Keratinocyte (primary cell): ENCODE measurements around the gene ZC3H4. TPM values are rescaled to one million over a fixed set of nuclear protein-coding genes. Genes with fewer than 3 reads are reported as not detected.

Source experiments
- DNase-seq: peaks from one replicate; pipeline ENCODE4 v3.0.0-alpha.2; 2011; ENCODE audit warnings: low read depth, missing footprints, low spot score
- FAIRE-seq: peaks from 2 replicates; lab custom pipeline; 2011; peaks lifted over from hg19 to GRCh38; lab: Jason Lieb, UNC
- H2AFZ ChIP-seq: 2 replicates; pipeline ENCODE4 v1.6.0; 2012; ENCODE audit warnings: low read length, control low read depth, inconsistent platforms; ENCODE audit not compliant: control insufficient read depth
- H3K27ac ChIP-seq: 2 replicates; pipeline ENCODE4 v1.5.1; 2011; ENCODE audit warnings: low read length; ENCODE audit not compliant: control insufficient read depth, insufficient read depth
- H3K27me3 ChIP-seq: 3 replicates; pipeline ENCODE4 v1.6.0; 2011; ENCODE audit warnings: low read length; ENCODE audit not compliant: control insufficient read depth, insufficient read depth; ENCODE audit errors: extremely low read depth
- H3K36me3 ChIP-seq, 2 experiments: 2 replicates in 1 of 2; 3 replicates in 1 of 2; pipeline ENCODE4 v1.5.1; 2011; ENCODE audit warnings: low read length in 2 of 2, mild to moderate bottlenecking in 1 of 2; ENCODE audit not compliant: control insufficient read depth in 2 of 2, insufficient read depth in 2 of 2; ENCODE audit errors: extremely low read depth in 1 of 2
- H3K4me1 ChIP-seq: 3 replicates; pipeline ENCODE4 v1.5.1; 2011; ENCODE audit warnings: low read length; ENCODE audit not compliant: control insufficient read depth, insufficient read depth; ENCODE audit errors: extremely low read depth
- H3K4me2 ChIP-seq: 3 replicates; pipeline ENCODE4 v1.6.0; 2011; ENCODE audit warnings: low read depth, low read length; ENCODE audit not compliant: control insufficient read depth, insufficient read depth; ENCODE audit errors: extremely low read depth
- H3K4me3 ChIP-seq, 3 experiments: fragments of 200-600 bp in 1 of 3; sonication (generic) in 1 of 3; 2 replicates in 2 of 3; 3 replicates in 1 of 3; pipeline ENCODE4 v1.5.1; 2011 to 2016; ENCODE audit warnings: low read length in 3 of 3, mild to moderate bottlenecking in 3 of 3, control low read depth in 2 of 3, inconsistent platforms in 1 of 3, low read depth in 1 of 3, mixed read lengths in 1 of 3, mixed run types in 1 of 3, moderate library complexity in 1 of 3; ENCODE audit not compliant: control insufficient read depth in 2 of 3, insufficient read depth in 2 of 3; ENCODE audit errors: extremely low read depth in 1 of 3
- H3K79me2 ChIP-seq: 2 replicates; pipeline ENCODE4 v1.6.0; 2012; ENCODE audit warnings: low read length; ENCODE audit not compliant: control insufficient read depth, insufficient read depth
- H3K9ac ChIP-seq: 3 replicates; pipeline ENCODE4 v1.6.0; 2011; ENCODE audit warnings: low read length; ENCODE audit not compliant: control insufficient read depth, insufficient read depth; ENCODE audit errors: extremely low read depth
- H3K9me1 ChIP-seq: 3 replicates; pipeline ENCODE4 v1.6.0; 2011; ENCODE audit warnings: low read length; ENCODE audit not compliant: control insufficient read depth, insufficient read depth; ENCODE audit errors: extremely low read depth
- H3K9me3 ChIP-seq: 2 replicates; pipeline ENCODE4 v1.5.1; 2012; ENCODE audit warnings: low read depth, low read length; ENCODE audit not compliant: control insufficient read depth
- H4K20me1 ChIP-seq: 3 replicates; pipeline ENCODE4 v1.6.0; 2011; ENCODE audit warnings: low read length; ENCODE audit not compliant: control insufficient read depth, insufficient read depth; ENCODE audit errors: extremely low read depth
- EZH2 ChIP-seq: IDR thresholded peaks from one replicate; pipeline ENCODE4 v1.6.1; 2012; ENCODE audit warnings: inconsistent platforms, mild to moderate bottlenecking, low read length, moderate library complexity
- dilution Hi-C: fragments of 300-500 bp; cut with MboI; formaldehyde crosslinking; loops from one replicate; pipeline ENCODE4 v1.7.0; 2020; ENCODE audit warnings: low sequenced_read_pairs; ENCODE audit not compliant: extremely low pct_ligation_motif_present
- polyA plus RNA-seq, 5 experiments: library from polyadenylated mRNA; depleted of rRNA in 3 of 5; stranded (reverse) in 3 of 5; stranded (forward) in 1 of 5; unstranded in 1 of 5; fragments of >200 nt; gene quantifications; 1 replicate in 1 of 5; 2 replicates in 3 of 5; 3 replicates in 1 of 5; pipeline versions ENCODE4 v1.2.1 to v1.2.3, GENCODE V29; 2011 to 2012; ENCODE audit warnings: missing spikeins in 2 of 5, low read depth in 1 of 5, low replicate concordance in 1 of 5
- TF ChIP-seq, protein P1 (sequence below), 3 experiments: IDR thresholded peaks in 1 of 3; conservative IDR thresholded peaks in 1 of 3; optimal IDR thresholded peaks in 1 of 3; 2 replicates in 2 of 3; 3 replicates in 1 of 3; pipeline versions ENCODE3 to v1.5.1; 2011; ENCODE audit warnings: low read length in 3 of 3, mild to moderate bottlenecking in 3 of 3, moderate library complexity in 2 of 3, control low read depth in 1 of 3, inconsistent platforms in 1 of 3; ENCODE audit not compliant: insufficient read depth in 2 of 3; ENCODE audit errors: extremely low read depth in 1 of 3

Gene ZC3H4
- polyA plus RNA-seq, 1 donor (not counting 4 experiments of a cell fraction or from before 2014, with no cell fraction given): 5.6 TPM

DNA sequence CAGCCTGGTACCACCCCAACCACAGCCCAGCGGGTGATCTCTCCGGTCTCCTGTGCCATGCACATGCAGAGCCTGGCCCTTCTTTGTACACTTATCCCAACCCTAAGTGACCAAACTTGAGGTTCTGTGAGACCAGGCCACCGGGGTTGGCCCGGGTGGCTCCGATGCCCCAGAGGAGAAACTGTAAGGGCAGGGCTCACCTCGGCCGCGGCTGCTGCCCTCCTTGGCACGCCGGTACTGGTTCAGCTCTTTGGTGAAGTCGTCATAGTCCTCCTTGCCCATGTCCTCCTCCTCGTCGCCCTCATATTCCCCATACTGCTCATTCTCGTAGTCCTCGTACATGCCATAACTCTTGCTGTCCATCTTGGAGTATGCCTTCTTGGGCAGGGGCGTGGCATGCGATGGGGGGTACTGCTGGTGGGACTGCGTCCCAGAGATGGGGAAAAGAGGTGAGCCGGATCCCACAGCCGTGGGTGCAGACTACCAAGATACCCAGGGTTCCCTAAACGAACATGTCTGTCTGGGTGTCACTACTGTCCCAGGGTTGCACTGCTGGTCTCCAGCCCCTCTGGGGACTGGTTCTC lies 23.7 kb downstream of the ZC3H4 start:
- Histone ChIP-seq H3K4me1 (no peaks in the 10 kb centered on the region), H2AFZ (no peak overlapping the region), H3K9me3 (no peaks in the 10 kb centered on the region), H3K4me3 (no peak overlapping the region), H3K36me3 (peaks cover 26 to 45% of the 10 kb centered on the region in 2 experiments), H3K9ac (no peak overlapping the region), H3K4me2 (no peak overlapping the region), H3K27ac (no peak overlapping the region), H3K27me3 (no peaks in the 10 kb centered on the region), H3K79me2 (peaks cover 16% of the 10 kb centered on the region), H4K20me1 (peaks cover 3% of the 10 kb centered on the region), H3K9me1 (no peaks in the 10 kb centered on the region)
- DNase-seq (no peak), FAIRE-seq (no peak)
- dilution Hi-C loops: no loop called here
- no peak for TF ChIP-seq EZH2
- TF ChIP-seq, protein P1, sequence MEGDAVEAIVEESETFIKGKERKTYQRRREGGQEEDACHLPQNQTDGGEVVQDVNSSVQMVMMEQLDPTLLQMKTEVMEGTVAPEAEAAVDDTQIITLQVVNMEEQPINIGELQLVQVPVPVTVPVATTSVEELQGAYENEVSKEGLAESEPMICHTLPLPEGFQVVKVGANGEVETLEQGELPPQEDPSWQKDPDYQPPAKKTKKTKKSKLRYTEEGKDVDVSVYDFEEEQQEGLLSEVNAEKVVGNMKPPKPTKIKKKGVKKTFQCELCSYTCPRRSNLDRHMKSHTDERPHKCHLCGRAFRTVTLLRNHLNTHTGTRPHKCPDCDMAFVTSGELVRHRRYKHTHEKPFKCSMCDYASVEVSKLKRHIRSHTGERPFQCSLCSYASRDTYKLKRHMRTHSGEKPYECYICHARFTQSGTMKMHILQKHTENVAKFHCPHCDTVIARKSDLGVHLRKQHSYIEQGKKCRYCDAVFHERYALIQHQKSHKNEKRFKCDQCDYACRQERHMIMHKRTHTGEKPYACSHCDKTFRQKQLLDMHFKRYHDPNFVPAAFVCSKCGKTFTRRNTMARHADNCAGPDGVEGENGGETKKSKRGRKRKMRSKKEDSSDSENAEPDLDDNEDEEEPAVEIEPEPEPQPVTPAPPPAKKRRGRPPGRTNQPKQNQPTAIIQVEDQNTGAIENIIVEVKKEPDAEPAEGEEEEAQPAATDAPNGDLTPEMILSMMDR (optimal IDR thresholded peaks at IDR 0.05 in 1 of 3, IDR thresholded peaks at IDR 0.05 in 1 of 3, conservative IDR thresholded peaks at IDR 0.05 in 1 of 3; ENCODE audit: extremely low read depth in 1 of 3, insufficient read depth in 2 of 3, low read length in 3 of 3): no peak

DNA sequence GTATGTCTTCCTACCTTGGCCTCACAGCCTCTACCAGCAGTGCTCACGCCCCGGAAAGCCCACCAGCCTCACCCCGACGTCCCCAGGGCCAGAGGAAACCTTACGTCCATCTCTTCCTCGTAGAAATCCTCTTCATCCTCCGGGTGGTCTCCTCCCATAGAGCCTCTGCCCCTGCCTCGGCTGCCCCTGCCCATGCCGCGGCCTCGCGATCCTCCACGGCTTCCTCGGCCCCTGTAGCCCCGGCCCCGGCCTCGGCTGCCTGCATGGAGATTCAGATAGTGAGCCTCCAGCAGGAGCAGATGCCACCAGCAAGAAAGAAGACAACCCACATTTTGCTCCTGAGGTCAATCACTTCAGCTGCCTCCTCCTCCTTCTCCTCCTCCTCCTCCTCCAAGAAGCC lies 27.3 kb downstream of the ZC3H4 start:
- Histone ChIP-seq H3K9me3 (no peaks in the 10 kb centered on the region), H3K27me3 (no peaks in the 10 kb centered on the region), H3K79me2 (no peaks in the 10 kb centered on the region), H2AFZ (no peak overlapping the region), H3K4me3 (no peak overlapping the region), H3K36me3 (peaks cover 40 to 42% of the 10 kb centered on the region in 2 experiments), H4K20me1 (peaks cover 3% of the 10 kb centered on the region), H3K4me1 (no peaks in the 10 kb centered on the region), H3K4me2 (no peak overlapping the region), H3K9ac (no peak overlapping the region), H3K27ac (no peak overlapping the region), H3K9me1 (no peaks in the 10 kb centered on the region)
- DNase-seq (no peak), FAIRE-seq (no peak)
- TF ChIP-seq, protein P1 (optimal IDR thresholded peaks at IDR 0.05 in 1 of 3, IDR thresholded peaks at IDR 0.05 in 1 of 3, conservative IDR thresholded peaks at IDR 0.05 in 1 of 3; ENCODE audit: extremely low read depth in 1 of 3, insufficient read depth in 2 of 3, low read length in 3 of 3): no peak
- TF ChIP-seq EZH2: no peak
- dilution Hi-C loops: no loop called here
